HG03439 (cell line): Measurements from ENCODE around the gene AMPD2.

ENCODE experiments used
- ATAC-seq: cut with Tn5 transposase; IDR thresholded peaks from one replicate; pipeline ENCODE4 v1.9.1; 2021; ENCODE audit warnings: mild to moderate bottlenecking, moderate library complexity; ENCODE audit not compliant: unreplicated experiment

Gene AMPD2

DNA sequence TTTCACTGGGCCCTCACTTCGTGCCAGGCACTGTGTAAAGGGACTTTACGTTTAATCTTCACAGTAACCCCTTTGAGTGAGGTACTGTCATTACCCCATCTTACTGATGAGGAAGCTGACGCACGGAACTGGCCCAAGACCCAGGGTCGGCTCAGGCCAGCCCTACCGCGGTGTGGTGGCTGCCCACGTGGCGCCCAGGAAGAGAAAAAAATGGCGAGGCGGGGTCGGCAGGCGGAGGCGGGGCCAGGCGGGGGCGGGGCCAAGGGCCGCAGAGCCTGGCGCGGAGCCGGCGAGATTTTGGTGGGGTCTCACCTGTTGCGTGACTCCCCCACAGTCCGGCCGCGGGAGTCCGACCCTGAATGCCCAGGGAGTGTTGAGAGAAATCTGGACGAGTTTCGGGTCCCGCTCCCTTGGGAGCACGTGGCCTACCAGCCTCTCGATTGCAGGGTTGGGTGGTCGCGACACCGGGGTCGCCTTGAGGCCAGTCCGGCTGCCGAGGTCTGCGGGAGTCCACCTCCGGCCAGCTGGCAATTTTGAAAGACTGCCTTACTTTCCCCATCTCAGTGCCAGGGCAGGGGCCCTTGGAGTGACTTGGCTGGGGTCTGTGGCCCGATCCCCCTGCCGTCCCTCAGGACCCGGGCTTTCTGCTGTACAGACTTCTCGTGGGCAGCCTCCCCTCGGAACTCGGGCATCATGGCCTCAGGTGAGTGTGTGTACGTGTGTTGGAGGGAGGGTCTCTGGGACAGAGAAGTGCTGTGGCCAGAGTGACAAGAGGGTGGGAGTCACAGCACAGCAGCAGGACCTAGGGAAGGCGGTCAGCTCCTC is at the start of gene AMPD2, which contains the start of gene GNAT2:
Gene AMPD2, plus strand, starts transcription at position 262 of the 825 bp plus-strand sequence. CDS start 1,339 bp downstream, outside the sequence.
Gene GNAT2, minus strand, starts transcription at position 41 of the 825 bp plus-strand sequence. CDS start 6,746 bp downstream, outside the sequence.
- peak; percentile 54 for ATAC-seq

DNA sequence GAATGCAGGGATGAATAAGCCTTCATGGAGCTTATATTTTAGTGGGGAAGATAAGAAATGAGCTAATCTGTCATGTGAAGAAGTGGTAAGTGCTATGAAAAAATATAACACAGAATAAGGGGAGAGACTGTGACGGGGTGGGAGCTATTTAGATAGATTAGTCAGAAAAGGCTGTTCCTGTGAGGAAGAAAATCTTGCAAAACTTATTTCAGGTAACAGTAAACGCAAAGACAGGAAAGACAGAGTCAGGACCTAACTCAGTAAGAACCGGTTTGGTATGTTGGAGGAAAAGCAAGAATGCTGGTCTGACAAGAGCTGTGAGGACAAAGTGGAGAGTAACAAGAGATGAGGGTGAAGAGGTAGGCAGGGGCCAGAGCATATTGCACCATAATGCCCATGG is 49.2 kb upstream of the AMPD2 start:
- no peak for ATAC-seq

DNA sequence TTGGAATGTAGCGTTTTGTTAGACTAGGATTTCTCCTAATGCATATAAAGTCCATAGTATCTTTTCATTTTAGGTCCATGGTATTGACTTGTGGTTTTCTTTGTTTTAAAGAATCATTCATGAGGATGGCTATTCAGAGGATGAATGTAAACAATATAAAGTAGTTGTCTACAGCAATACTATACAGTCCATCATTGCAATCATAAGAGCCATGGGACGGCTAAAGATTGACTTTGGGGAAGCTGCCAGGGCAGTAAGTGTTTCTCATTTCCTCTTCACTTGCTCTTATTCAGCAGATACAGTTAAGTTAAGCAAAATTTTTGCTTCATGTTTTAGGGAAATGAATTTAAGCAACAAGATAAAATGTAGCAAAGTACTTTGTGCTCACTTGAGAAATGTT is 45.9 kb upstream of the AMPD2 start:
- ATAC-seq: no peak

DNA sequence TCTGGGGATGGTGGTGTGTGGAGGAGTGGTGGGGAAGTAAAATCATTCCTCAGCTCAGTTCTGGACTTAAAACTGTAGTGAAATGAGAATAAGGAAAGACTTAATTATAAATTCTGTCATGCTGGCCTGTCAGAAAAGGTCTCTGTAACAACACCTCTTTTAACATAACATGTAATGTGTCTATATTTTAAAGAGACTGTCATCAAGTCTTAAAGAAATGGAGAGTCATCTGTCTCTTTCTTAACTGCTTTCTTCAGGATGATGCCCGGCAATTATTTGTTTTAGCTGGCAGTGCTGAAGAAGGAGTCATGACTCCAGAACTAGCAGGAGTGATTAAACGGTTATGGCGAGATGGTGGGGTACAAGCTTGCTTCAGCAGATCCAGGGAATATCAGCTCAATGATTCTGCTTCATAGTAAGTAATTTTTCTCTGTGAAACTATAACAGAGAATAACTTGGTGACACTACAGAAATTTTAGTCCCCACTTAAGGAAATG is 40.6 kb upstream of the AMPD2 start:
- ATAC-seq: no peak

DNA sequence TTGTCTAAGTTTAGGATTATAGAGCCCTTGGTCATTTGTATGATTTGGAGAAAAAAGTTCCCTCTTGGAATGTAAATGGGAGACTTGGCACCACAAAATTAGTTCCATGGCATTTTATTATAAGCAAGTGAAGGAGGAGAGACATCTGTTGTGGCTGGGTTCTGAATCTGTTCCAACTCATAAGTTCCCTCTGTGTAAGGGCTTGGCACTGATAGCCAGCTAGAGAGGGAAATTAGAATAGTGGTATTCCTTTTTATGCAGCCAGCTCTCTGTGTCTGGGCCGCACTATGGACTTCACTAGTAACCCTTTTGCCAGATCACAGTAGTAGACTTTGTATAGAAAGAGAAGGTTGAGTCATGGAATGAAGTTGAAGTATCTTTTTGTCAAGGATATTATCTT is 40.1 kb upstream of the AMPD2 start:
- no peak for ATAC-seq

DNA sequence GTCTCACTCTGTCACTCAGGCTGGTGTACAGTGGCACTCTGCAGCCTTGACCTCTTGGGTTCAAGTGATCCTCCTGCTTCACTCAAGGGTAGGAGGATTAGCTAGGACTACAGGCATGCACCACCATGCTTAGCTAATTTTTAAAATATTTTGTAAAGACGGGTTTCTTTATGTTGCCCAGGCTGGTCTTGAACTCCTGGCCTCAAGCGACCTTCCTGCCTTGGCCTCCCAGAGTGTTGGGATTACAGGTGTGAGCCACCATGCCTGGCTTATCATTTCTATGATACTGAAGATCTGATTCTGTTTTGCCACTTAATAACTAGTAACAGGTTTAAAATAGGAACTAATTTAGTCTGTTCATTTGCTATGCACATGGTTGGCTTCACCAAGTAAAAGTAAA is 37.6 kb upstream of the AMPD2 start:
- ATAC-seq: no peak

DNA sequence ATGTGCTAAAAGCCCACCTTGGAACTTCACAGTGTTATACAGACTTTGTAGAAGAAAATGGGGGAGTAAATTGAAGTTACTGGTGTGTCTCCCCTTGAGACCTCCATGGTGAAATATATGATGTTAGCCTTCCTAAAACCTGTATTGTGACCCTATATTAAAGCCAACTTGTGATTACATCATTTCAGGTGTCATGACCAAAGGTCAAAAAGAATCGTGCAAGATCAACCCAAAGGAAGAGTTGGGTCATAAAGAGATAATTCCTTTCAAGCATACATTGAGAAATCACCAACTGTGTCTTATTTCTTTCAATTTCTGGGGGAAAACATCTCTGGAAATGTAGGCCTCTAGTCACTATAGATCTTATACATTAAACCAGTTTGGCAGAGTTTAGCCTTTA is 34.9 kb upstream of the AMPD2 start:
- ATAC-seq: no peak

DNA sequence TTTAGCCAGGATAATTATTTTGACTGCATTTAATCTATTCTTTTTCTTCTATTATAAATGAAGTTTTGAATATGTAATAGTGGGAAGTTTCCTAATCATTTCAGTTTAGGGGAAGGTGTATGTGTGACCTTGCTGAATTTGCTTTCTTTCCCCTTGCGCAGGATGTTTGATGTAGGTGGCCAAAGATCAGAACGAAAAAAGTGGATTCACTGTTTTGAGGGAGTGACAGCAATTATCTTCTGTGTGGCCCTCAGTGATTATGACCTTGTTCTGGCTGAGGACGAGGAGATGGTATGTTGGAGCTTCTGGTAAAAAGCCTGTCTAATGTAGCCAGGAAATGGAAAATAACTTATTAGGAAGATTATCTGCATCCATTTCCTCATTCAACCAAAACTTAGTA is 33.6 kb upstream of the AMPD2 start:
- ATAC-seq: no peak

DNA sequence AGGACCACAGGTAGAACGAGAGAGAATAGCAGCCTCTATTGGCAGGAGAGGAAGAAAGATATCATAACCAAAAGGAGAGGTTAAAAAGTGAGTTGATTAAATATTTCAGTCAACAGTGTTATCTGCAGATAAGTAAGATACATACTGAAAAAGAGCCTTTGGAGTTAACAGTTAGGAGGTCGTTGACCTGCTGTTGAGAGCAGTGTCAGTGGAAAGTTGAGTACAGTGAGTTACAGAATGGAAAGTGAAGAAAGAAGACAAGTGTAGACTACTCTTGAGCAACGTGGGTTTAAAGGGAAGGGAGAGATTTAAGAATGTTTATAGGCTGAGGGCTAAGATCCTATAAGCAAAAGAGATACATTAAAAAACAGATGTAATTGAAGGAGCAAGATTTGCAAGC is 30.5 kb upstream of the AMPD2 start:
- no peak for ATAC-seq

DNA sequence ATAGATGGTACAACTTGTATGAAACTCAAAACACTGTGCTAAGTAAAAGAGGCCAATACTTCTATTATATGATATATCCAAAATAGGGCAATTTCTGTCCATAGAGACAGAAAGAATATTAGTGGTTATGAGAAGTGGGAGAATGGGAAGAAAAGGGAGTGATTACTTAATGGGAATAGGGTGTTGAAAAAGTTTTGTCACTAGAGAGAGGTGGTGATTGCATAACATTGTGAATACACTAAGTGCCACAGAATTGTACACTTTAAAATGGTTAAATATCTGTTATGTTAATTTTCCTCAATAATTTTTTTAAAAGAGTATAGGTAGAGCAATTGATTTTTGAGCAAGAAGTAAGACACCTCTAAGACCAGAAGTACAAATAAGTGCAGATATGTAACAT is 30.0 kb upstream of the AMPD2 start:
- ATAC-seq: no peak

DNA sequence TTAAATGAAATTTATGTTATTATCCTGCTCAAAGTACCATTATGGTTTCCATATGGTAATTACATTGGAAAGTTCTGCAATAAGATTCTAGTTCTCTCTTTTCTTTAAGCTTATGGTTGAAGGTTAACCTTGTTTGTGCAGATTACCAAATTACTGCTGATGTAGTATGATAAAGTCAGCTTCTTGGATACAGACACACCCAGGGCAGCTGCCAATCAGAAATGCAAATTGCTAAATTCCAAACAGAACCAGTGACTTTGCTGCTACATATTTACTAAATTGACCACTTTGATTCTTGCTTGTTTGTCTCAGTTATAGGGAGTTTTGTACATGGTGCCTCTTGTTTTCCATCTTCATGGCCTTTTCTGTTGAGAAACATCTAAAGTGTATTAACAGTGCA is 26.7 kb upstream of the AMPD2 start:
- ATAC-seq: no peak

DNA sequence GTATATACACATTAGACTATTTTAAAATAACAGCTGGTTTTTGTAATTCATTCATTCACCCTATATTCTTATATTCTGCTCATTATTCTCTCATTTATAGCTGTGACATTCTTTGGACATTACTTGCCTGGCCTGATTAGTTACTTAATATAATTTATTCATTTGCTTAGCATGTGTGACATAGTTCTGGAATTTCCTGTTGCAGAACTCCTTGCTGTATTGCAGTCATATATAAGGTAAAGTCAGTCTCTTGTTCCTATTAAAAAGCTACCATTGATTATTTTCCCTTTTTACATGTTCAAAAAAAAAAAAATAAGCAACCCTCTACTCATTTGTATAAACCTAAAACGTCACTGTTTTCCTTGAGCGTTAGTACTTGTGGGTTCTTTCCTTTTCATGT is 24.1 kb upstream of the AMPD2 start:
- no peak for ATAC-seq

DNA sequence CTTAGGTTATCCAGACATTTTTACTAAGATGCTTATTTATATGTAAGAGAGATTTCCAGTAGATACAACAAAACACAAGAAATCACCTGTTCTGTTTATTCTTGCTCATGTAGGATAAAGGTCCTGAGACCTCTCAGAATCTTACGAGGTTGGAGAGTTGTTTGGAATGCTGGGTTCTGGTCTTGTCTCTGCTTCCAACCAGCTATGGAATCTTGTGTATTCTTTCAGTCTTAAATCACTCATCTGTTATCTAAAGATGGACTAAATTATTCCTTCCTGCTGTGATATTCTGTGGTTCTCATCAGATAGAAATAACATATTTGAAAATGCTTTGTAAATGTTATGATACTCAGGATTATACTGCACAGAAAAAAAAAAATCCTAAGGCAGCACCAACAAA is 21.5 kb upstream of the AMPD2 start:
- ATAC-seq: no peak

DNA sequence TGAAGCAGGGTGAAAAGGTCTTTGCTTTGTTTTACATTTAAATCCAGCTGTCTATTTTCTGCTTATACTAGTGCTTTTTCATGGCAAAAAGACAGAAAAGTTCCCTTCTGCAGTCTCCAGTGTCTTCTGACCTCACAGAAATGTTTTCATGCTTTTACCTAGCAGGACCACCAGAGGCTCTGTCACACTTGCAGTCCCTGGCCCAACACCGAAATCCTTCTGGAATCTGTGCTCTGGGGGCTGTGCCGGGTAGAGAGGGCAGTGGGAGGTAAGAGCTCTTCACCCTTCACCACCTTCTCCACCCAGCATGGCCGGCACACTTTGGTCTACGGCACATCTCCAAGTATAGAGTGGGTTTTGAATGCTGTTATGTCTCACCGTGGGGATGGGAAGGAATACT is 21.0 kb upstream of the AMPD2 start:
- ATAC-seq: no peak

DNA sequence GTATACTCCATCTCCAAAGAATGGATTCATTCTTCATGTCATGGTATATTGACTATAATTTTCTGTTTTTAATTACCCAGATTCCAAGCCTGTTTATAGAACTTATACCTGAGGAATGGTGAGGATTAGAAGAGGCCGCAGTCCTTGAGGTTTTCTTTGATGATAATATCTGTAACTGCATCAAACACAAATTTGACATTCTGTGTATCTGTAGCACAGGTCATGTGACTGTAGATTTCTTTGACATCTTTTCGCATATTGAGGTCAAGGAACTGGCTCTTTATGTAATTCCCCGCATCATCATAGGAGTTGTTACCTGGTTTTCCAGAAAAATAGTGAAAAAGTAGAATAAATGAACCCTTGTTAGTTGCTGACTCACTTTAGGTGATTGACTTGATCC is 16.4 kb upstream of the AMPD2 start:
- no peak for ATAC-seq

DNA sequence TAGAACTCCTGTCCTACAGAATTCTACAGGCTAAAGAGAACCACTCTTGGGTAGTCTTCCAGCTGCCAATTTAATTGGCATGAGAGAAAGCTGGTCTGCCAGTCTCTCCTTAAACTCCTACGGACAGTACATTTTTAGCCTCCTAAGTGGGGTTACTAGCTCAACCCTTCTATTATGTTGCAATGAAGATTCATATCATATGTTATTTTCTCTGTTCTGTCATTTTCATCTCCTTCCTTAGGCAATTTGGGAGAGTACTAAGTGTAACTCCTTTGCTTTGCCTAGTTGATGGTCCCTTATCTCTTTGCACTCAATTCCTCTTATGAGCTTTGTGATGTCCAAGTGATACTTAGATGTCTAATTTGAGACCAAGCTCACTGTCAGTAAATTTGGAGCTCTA is 14.3 kb upstream of the AMPD2 start:
- no peak for ATAC-seq

DNA sequence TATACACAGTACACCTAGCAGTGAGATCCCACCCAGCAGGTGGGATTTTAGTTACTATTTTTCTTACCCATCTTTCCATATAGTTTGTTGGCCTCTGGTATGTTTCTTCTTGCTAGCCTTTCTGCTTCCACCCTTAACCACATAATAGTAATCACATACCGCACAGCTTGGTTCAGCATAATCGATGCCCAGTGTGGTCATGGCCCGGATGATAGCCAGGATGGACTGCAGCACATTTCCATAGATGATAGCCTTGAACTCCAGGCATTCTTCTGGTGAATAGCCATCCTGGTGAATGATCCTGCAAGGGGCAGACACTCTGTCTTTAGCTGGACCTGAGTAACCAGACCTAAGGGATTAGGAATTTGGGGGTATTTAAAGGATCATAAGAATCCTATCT is 9.8 kb upstream of the AMPD2 start:
- ATAC-seq: no peak

DNA sequence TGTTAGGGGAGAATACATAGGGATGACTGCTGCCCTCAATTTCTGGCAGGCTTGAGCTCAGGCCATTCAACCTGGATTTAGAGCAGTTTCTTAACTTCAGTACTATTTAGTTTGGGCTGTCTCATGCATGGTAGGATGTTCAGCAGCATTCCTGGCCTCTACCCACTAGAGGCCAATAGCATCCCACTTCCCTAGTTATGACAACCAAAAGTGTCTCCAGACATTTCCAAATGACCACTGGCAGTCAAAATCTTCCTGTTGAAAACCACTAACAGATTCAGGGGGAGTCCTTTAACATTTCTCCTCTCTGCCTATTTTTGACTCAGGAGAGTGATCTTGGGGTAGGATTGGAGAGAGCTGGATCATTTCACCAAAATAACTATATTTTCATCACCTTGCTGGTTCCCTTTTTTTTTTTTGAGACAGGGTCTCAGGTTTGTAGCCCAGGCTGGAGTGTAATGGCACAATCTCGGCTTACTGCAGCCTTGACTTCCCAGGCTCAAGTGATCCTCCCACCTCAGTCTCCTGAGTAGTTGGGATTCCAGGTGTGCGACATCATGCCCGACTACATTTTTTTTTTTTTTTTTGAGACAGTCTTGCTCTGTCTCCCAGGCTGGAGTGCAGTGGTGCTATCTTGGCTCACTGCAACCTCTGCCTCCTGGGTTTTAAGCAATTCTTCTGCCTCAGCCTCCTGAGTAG is 8.9 kb upstream of the AMPD2 start:
- ATAC-seq: no peak

DNA sequence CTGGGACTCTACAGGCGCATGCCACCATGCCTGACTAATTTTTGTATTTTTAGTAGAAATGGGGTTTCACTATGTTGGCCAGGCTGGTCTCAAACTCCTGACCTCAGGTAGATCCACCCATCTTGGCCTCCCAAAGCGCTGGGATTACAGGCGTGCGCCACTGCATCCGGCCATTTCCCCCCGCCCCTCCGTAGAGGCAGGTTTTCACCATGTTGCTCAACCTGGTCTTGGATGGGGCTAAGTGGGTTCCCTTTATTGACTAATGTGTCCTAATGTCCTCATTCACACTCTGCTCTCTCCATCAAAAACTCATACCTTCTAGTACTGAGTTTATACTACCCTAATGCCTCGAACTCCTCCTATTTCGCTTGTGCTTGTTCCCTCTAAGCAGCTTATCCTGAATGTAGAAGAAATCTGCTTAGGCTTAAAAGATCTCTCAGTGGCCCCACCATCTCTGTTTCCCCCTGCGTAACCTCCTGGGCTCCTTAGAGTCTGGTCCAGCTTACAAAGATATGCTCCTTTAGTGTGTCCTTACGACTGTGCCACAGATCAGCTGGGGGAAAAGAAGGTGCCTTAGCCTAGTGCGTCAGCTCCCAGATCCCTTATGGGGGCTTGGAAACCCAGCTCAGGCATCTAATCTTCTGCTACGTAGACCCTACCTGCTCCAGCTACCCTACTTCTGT is 8.2 kb upstream of the AMPD2 start:
- no peak for ATAC-seq

DNA sequence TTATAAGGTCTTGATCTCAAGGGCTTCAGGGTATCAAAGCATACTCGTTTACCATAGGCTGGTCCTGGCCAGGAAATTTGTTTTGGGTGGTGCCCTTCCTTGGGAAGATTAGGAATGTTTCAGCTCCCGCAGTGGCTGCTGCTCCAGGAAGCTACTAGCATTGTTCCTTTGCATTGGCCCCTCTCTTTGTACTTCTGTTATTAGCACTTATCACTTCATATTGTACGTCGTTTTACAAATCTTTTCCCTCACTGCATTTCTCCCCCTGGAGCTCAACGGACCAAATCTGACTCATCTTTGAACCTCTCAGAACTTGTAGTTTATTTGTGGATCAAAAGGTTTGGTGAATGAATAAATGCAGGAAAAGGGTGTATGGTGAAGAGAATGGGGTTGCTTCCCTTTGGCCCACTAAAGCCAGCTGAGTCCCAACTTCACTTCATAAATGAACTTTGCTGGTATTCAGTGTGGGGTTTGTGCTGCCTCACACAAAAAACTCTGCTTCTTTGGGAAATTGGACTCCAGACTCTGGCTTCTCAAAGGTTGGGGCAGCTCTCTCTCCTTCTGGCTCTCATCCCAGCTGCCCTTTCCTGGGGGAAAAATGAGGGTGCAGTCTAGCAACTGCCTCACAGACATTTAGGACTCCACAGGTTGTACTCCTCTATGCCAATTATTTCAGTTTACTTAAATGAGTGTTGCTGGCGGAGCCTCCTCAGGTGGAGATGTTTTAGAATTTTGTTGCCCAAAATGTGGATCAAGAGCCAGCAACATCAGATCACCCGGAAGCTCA is 6.1 kb upstream of the AMPD2 start:
- ATAC-seq: no peak

DNA sequence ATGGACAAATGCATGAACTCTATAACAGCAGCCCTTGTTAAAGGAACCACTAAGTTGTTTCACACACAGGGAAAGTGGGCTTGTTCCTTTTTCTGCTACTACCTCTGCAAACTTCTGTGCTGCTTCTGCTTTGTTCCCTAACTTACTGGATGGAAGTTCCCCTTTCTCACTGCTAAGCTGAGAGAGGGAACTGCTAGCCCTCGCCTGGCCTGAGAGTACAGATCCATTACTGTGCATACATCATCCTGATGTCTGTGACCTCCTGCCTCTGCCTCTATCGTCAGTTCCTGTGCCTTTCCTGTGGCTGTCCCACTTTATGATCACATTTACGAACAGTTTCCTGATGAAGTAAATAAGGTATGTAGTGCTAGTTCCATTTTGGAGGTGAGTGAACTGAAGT is 3.8 kb upstream of the AMPD2 start:
- ATAC-seq: no peak
